ENCODE data around the gene AFAP1. TPM values are rescaled to one million over a fixed set of nuclear protein-coding genes. Genes with fewer than 3 reads are reported as not detected.

Gene AFAP1
- total RNA-seq, 1 donor from 2014 or later, result 84.9 TPM

GRCh38 chr4:7764466-7764865, 175.2 kb downstream of the AFAP1 start:
- H3K4me3 ChIP-seq, result no peak overlapping the region
- H3K36me3 ChIP-seq, result peaks cover 34 to 56% of the 10 kb centered on the region in 2 donors
- no peak for DNase-seq (ENCODE audit: low spot score in 2 of 2)
- no peak for TF ChIP-seq CTCF (IDR thresholded peaks at IDR 0.05)
- H3K27ac ChIP-seq, result no peak overlapping the region
- H3K27me3 ChIP-seq, result no peaks in the 10 kb centered on the region
- H3K4me1 ChIP-seq, result no peaks in the 10 kb centered on the region
- no peaks in the 10 kb centered on the region for H3K9me3 ChIP-seq
- intact Hi-C loops (cut with DNase I), result loop anchor here (2.0 kb wide), 1 partner anchor 14 kb away; no protein-coding TSS in a partner anchor

GRCh38 chr4:7763788-7764187, 175.9 kb downstream of the AFAP1 start:
- TF ChIP-seq CTCF (IDR thresholded peaks at IDR 0.05), result no peak
- no peaks in the 10 kb centered on the region for H3K4me1 ChIP-seq
- intact Hi-C loops (cut with DNase I), result loop anchor here (2.0 kb wide), 1 partner anchor 15 kb away; no protein-coding TSS in a partner anchor
- H3K27ac ChIP-seq, result no peak overlapping the region
- H3K4me3 ChIP-seq, result no peak overlapping the region
- H3K9me3 ChIP-seq, result no peaks in the 10 kb centered on the region
- H3K36me3 ChIP-seq, result peaks cover 27 to 50% of the 10 kb centered on the region in 2 donors
- no peaks in the 10 kb centered on the region for H3K27me3 ChIP-seq
- DNase-seq (ENCODE audit: low spot score in 2 of 2), result no peak

- no peak overlapping the region for H3K4me3 ChIP-seq
- H3K36me3 ChIP-seq, result peaks cover 21 to 43% of the 10 kb centered on the region in 2 donors
- DNase-seq (ENCODE audit: low spot score in 2 of 2), result no peak
- H3K27ac ChIP-seq, result no peak overlapping the region
- intact Hi-C loops (cut with DNase I), result no loop called here
- no peaks in the 10 kb centered on the region for H3K27me3 ChIP-seq
- no peak for TF ChIP-seq CTCF (IDR thresholded peaks at IDR 0.05)
- no peaks in the 10 kb centered on the region for H3K9me3 ChIP-seq
- H3K4me1 ChIP-seq, result no peaks in the 10 kb centered on the region
Measured at GRCh38 chr4:7763106-7763505, 176.6 kb downstream of the AFAP1 start.

- Histone ChIP-seq H3K9me3 (no peaks in the 10 kb centered on the region), H3K36me3 (peaks cover 15 to 37% of the 10 kb centered on the region in 2 donors), H3K27ac (peak overlapping the region; percentile 0 to 55), H3K27me3 (no peaks in the 10 kb centered on the region), H3K4me1 (no peaks in the 10 kb centered on the region), H3K4me3 (no peak overlapping the region)
- intact Hi-C loops (cut with DNase I), result no loop called here
- TF ChIP-seq CTCF (IDR thresholded peaks at IDR 0.05), result no peak
- no peak for DNase-seq (ENCODE audit: low spot score in 2 of 2)
Measured at GRCh38 chr4:7762376-7763030, 177.2 kb downstream of the AFAP1 start.

- intact Hi-C loops (cut with DNase I), result loop anchor here (1.0 to 2.0 kb wide), 2 partner anchors 41 to 225 kb away; no protein-coding TSS in a partner anchor
- Histone ChIP-seq H3K36me3 (peaks cover 11 to 31% of the 10 kb centered on the region in 2 donors), H3K27me3 (no peaks in the 10 kb centered on the region), H3K4me3 (no peak overlapping the region), H3K4me1 (no peaks in the 10 kb centered on the region), H3K27ac (peak overlapping the region; percentile 0 to 55), H3K9me3 (no peaks in the 10 kb centered on the region)
- TF ChIP-seq CTCF (IDR thresholded peaks at IDR 0.05), result peak; percentile 76 to 82 (median 81)
- peak; percentile 31 to 90 for DNase-seq (ENCODE audit: low spot score in 2 of 2)
Measured at GRCh38 chr4:7761720-7762119, 177.9 kb downstream of the AFAP1 start.
